Mucosa of descending colon (tissue), 3 donors: ENCODE data around the gene COG8. TPM values are rescaled to one million over a fixed set of nuclear protein-coding genes. Genes with fewer than 3 reads are reported as not detected.

Source experiments
- ATAC-seq: fragments of 200-7000 bp; cut with Tn5 transposase; one replicate; pipeline ENCODE4 v1.9.1; 2020; ENCODE audit warnings: mild to moderate bottlenecking, moderate library complexity
- DNase-seq, 3 donors: peaks; one replicate each; pipeline ENCODE4 v3.0.0-alpha.2; 2020
- H3K36me3 ChIP-seq: fragments of 200-600 bp; one replicate; pipeline ENCODE4 v1.8.0; 2021; ENCODE audit warnings: low read depth, mild to moderate bottlenecking
- H3K4me1 ChIP-seq: fragments of 200-600 bp; one replicate; pipeline ENCODE4 v1.8.0; 2021; ENCODE audit warnings: low read depth, mild to moderate bottlenecking
- H3K4me3 ChIP-seq: fragments of 200-600 bp; one replicate; pipeline ENCODE4 v1.8.0; 2021; ENCODE audit warnings: mild to moderate bottlenecking
- H3K9me3 ChIP-seq: fragments of 200-600 bp; one replicate; pipeline ENCODE4 v1.8.0; 2021; ENCODE audit warnings: mild to moderate bottlenecking
- intact Hi-C, 2 donors: fragments of 100-400 bp; cut with DNase I in 1 of 2; cut with micrococcal nuclease in 1 of 2; formaldehyde crosslinking; loops; one replicate each; pipeline versions ENCODE4 v1.11.0 to v1.11.1; 2022; cut with DNase I, micrococcal nuclease
- long read RNA-seq, 2 donors: library from polyadenylated mRNA; unstranded; transcript quantifications; one replicate each; pipeline ENCODE4 v2.0.0, GENCODE V29; 2019 to 2021
- total RNA-seq, 3 donors: library from RNA; stranded (reverse); fragmentation: NEBNext Ultra II Directional in 2 of 3; extraction: Animal tissue kit (Norgen Biotek cat#: 25700) in 2 of 3; gene quantifications; one replicate each; pipeline versions ENCODE4 v1.2.1 to v1.2.4, GENCODE V29; 2021 to 2023
- TF ChIP-seq, protein P1 (sequence below): fragments of 200-600 bp; IDR thresholded peaks from one replicate; pipeline ENCODE4 v1.8.0; 2022; ENCODE audit warnings: antibody characterized with exemption, mild to moderate bottlenecking
- donor health status: DM: no; HTN: no; CAD: no; lungs with moderate emphysema.
- donor health status: DM: no; HTN: no; CAD: no.
- donor health status: DM: no; HTN: yes; CAD: no.

Gene COG8
- 10 to 100 TPM; 35.6 to 38.3 (median 36.8) TPM for total RNA-seq
- long read RNA-seq, donor 1, full-length matches to known transcripts, result 35 of 44 reads
- long read RNA-seq, donor 1, partial matches to known transcripts, result 3 of 44 reads
- long read RNA-seq, donor 1, other reads (novel, unspliced or antisense), result 6 of 44 reads
- long read RNA-seq, donor 2, full-length matches to known transcripts, result 8 of 12 reads
- long read RNA-seq, donor 2, partial matches to known transcripts, result 2 of 12 reads
- long read RNA-seq, donor 2, other reads (novel, unspliced or antisense), result 2 of 12 reads

- peak; percentile 94 to 97 (median 96) for DNase-seq
- ATAC-seq, result peak; percentile 98
- Histone ChIP-seq H3K4me3 (peak within 1 kb of the TSS; percentile 92), H3K36me3 (no peaks in the 10 kb centered on the region), H3K9me3 (no peaks in the 10 kb centered on the region), H3K4me1 (peaks cover 23% of the 10 kb centered on the region)
- TF ChIP-seq, protein P1, sequence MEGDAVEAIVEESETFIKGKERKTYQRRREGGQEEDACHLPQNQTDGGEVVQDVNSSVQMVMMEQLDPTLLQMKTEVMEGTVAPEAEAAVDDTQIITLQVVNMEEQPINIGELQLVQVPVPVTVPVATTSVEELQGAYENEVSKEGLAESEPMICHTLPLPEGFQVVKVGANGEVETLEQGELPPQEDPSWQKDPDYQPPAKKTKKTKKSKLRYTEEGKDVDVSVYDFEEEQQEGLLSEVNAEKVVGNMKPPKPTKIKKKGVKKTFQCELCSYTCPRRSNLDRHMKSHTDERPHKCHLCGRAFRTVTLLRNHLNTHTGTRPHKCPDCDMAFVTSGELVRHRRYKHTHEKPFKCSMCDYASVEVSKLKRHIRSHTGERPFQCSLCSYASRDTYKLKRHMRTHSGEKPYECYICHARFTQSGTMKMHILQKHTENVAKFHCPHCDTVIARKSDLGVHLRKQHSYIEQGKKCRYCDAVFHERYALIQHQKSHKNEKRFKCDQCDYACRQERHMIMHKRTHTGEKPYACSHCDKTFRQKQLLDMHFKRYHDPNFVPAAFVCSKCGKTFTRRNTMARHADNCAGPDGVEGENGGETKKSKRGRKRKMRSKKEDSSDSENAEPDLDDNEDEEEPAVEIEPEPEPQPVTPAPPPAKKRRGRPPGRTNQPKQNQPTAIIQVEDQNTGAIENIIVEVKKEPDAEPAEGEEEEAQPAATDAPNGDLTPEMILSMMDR, result peak; percentile 84
- intact Hi-C loops, result no loop called here
These were observed at the start of gene COG8, which contains the start of gene NIP7 for GRCh38 chr16:69339289-69340094. TSS of gene COG8 (minus strand) at chr16:69339564. CDS start at chr16:69339552, 12 bp downstream. TSS of gene NIP7 (plus strand) at chr16:69339772. CDS start at chr16:69339830, 58 bp downstream.

GRCh38 chr16:69386596-69386995, 47.2 kb upstream of the COG8 start:
- Histone ChIP-seq H3K4me3 (no peak overlapping the region), H3K4me1 (peaks cover 12% of the 10 kb centered on the region), H3K36me3 (no peaks in the 10 kb centered on the region), H3K9me3 (no peaks in the 10 kb centered on the region)
- intact Hi-C loops, result no loop called here
- TF ChIP-seq, protein P1, result no peak
- DNase-seq (no peak), ATAC-seq (no peak)

DNA sequence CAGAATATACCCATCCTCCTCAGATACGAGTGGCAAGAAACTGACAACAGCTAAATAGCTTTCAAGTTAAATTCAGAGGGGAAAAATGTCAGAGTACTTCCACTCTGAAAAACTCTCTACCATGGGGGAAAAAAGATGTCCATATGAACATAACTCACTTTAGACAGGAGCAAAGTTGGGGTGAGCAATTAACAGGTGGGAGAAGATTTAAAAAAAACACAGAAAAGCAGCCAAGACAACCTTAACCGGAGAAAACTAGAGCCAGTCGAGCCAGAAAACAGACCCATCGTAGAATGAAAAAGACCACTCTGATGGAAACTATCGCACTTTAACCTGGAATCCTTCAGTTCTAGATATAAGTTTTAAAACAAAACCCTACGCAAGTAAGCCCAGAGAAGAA, 45.6 kb upstream of the COG8 start:
- peak overlapping the region; percentile 61 for H3K4me3 ChIP-seq
- H3K9me3 ChIP-seq, result no peaks in the 10 kb centered on the region
- H3K36me3 ChIP-seq, result no peaks in the 10 kb centered on the region
- peaks cover 12% of the 10 kb centered on the region for H3K4me1 ChIP-seq
- no peak for ATAC-seq
- DNase-seq, result no peak
- intact Hi-C loops, result no loop called here
- TF ChIP-seq, protein P1, result no peak

DNA sequence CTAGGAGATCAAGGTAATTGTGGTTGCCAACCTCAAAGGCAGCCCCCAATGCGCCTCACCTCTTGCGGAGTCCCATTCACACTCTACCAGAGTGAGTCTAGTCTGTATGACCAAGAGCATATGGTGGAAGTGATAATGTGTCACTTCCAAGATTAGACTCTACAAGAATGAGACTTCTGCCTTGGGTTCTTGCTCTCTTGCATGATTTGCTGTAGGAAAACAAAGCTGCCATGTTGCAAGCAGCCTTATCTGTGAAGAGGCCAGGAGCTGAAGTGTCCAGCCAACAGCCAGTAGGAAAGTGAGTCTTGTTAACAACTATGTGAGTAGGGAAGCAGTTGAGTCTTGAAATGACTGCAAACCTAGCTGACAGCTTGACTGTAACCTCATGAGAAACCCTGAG, 43.1 kb upstream of the COG8 start:
- intact Hi-C loops, result no loop called here
- Histone ChIP-seq H3K4me1 (peaks cover 12% of the 10 kb centered on the region), H3K4me3 (no peak overlapping the region), H3K36me3 (no peaks in the 10 kb centered on the region), H3K9me3 (no peaks in the 10 kb centered on the region)
- DNase-seq (no peak), ATAC-seq (no peak)
- TF ChIP-seq, protein P1, result no peak

DNA sequence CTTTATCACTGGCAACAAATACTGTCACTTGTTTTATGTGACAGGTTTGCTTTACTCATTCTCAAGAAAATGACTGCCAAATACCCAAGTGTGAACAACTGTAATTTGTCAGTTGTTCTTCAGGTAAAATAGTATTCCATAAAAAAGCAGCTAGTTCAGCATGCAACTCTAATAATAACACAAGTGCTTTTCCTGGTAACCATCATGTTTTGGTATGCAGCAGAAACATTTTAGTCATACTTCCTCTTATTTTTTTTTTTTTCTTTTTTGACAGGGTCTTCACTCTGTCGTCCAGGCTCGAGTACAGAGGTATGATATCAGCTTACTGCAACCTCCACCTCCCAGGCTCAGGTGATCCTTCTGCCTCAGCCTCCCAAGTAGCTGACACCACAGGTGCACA, 41.9 kb upstream of the COG8 start:
- DNase-seq (no peak), ATAC-seq (no peak)
- Histone ChIP-seq H3K36me3 (no peaks in the 10 kb centered on the region), H3K4me1 (peaks cover 12% of the 10 kb centered on the region), H3K4me3 (no peak overlapping the region), H3K9me3 (no peaks in the 10 kb centered on the region)
- intact Hi-C loops, result no loop called here
- TF ChIP-seq, protein P1, result no peak
